HepG2 (cell line): ENCODE data around the gene CD180.

Source experiments
- ATF3 ChIP-seq: sonication (generic); formaldehyde crosslinking; IDR thresholded peaks from 2 replicates; pipeline ENCODE4 v1.4.0; 2020; ENCODE audit warnings: missing genetic modification reagents
- MAFF ChIP-seq: IDR thresholded peaks from 2 replicates; pipeline ENCODE4 v1.6.1; 2011; ENCODE audit warnings: low read depth, low read length, improper control_type of control experiment
- NFE2L1 ChIP-seq: sonication (generic); formaldehyde crosslinking; IDR thresholded peaks from 2 replicates; pipeline ENCODE4 v1.4.0; 2020; ENCODE audit warnings: missing genetic modification reagents, mild to moderate bottlenecking, borderline replicate concordance
- POLR2AphosphoS2 ChIP-seq: IDR thresholded peaks from 2 replicates; pipeline ENCODE4 v1.6.1; 2011; ENCODE audit warnings: low read depth, low read length, improper control_type of control experiment
- SAFB2 ChIP-seq: sonication (generic); formaldehyde crosslinking; IDR thresholded peaks from 2 replicates; pipeline ENCODE4 v1.5.1; 2020; ENCODE audit warnings: missing genetic modification reagents, low read depth, mild to moderate bottlenecking, borderline replicate concordance
- TIGD3 ChIP-seq: sonication (generic); formaldehyde crosslinking; IDR thresholded peaks from 2 replicates; pipeline ENCODE4 v1.5.1; 2020; ENCODE audit warnings: mild to moderate bottlenecking, missing genetic modification reagents, borderline replicate concordance
- ZNF225 ChIP-seq: sonication (generic); formaldehyde crosslinking; IDR thresholded peaks from 2 replicates; pipeline ENCODE4 v1.4.0; 2020; ENCODE audit warnings: mild to moderate bottlenecking, missing genetic modification reagents
- ZNF383 ChIP-seq: sonication (generic); formaldehyde crosslinking; IDR thresholded peaks from 2 replicates; pipeline ENCODE4 v1.4.0; 2020; ENCODE audit warnings: missing genetic modification reagents, mild to moderate bottlenecking, borderline replicate concordance
- ZNF691 ChIP-seq: sonication (generic); formaldehyde crosslinking; IDR thresholded peaks from 2 replicates; pipeline ENCODE4 v1.4.0; 2020; ENCODE audit warnings: missing genetic modification reagents, low read depth, mild to moderate bottlenecking, borderline replicate concordance
- ZNF766 ChIP-seq: sonication (generic); formaldehyde crosslinking; IDR thresholded peaks from 2 replicates; pipeline ENCODE4 v1.5.0; 2020; ENCODE audit warnings: missing genetic modification reagents, borderline replicate concordance
- ZNF788 ChIP-seq: sonication (generic); formaldehyde crosslinking; IDR thresholded peaks from 2 replicates; pipeline ENCODE4 v1.5.0; 2020; ENCODE audit warnings: mild to moderate bottlenecking, missing genetic modification reagents, borderline replicate concordance

GRCh38 chr5:67142816-67143215 lies 53.8 kb downstream of the CD180 start:
- no peak for TF ChIP-seq ZNF225 (CRISPR knock-in tag)
- TF ChIP-seq MAFF: no peak
- TF ChIP-seq ATF3: no peak
- no peak for TF ChIP-seq ZNF691 (CRISPR knock-in tag)
- no peak for TF ChIP-seq SAFB2 (CRISPR knock-in tag)
- no peak for TF ChIP-seq POLR2AphosphoS2
- no peak for TF ChIP-seq TIGD3 (CRISPR knock-in tag)
- TF ChIP-seq ZNF383: no peak
- no peak for TF ChIP-seq ZNF788 (CRISPR knock-in tag)
- TF ChIP-seq NFE2L1 (CRISPR knock-in tag): no peak
- TF ChIP-seq ZNF766 (CRISPR knock-in tag): no peak
